M059J (cell line): ENCODE data around the gene PRRX2. TPM values are rescaled to one million over a fixed set of nuclear protein-coding genes. Genes with fewer than 3 reads are reported as not detected.
"Not testable (repeated sequence)": the region's sequence is repeated elsewhere in the genome, so short reads cannot be mapped to it uniquely, and the experiment has no call there.

Experiments
- DNase-seq: peaks from one replicate; pipeline ENCODE4 v3.0.0-alpha.2; 2012; ENCODE audit warnings: low read depth
- total RNA-seq: library from RNA; depleted of rRNA; stranded (reverse); fragments of >200 nt; shearing (Covaris generic); gene quantifications from 2 replicates; pipeline ENCODE4 v1.2.3, GENCODE V29; 2014; rRNA removed

Gene PRRX2
- total RNA-seq, 1 experiment from 2014 or later = 0.17 TPM

- DNase-seq = no peak
These were observed 91.6 kb downstream of the PRRX2 start for GRCh38 chr9:129757045-129757444.

GRCh38 chr9:129759319-129759718 lies 93.9 kb downstream of the PRRX2 start:
- DNase-seq = no peak

- DNase-seq = no peak
These were observed 94.5 kb downstream of the PRRX2 start for GRCh38 chr9:129759804-129760502.

GRCh38 chr9:129760784-129761183 lies 95.3 kb downstream of the PRRX2 start:
- DNase-seq = not testable (repeated sequence)

- no peak for DNase-seq
These were observed 96.0 kb downstream of the PRRX2 start for GRCh38 chr9:129761293-129761900.

GRCh38 chr9:129761901-129762369 lies 96.5 kb downstream of the PRRX2 start:
- DNase-seq = peak; percentile 94

GRCh38 chr9:129762370-129762984 lies 97.0 kb downstream of the PRRX2 start:
- DNase-seq = peak; percentile 93

- DNase-seq = peak; percentile 50
These were observed 97.8 kb downstream of the PRRX2 start for GRCh38 chr9:129762985-129763926.

- DNase-seq = no peak
These were observed 100.4 kb downstream of the PRRX2 start for GRCh38 chr9:129765764-129766317.

- no peak for DNase-seq
These were observed 103.0 kb downstream of the PRRX2 start for GRCh38 chr9:129768486-129768885.

GRCh38 chr9:129769669-129770068 lies 104.2 kb downstream of the PRRX2 start:
- DNase-seq = no peak

GRCh38 chr9:129770741-129771140 lies 105.3 kb downstream of the PRRX2 start:
- DNase-seq = no peak

Other genes with a start within 250 kb of the PRRX2 start
- 0.10 TPM in 1 of 2 replicates, not detected in the other for gene C9orf50, start 44.5 kb upstream of the PRRX2 start, total RNA-seq
- gene NTMT1, start 39.5 kb upstream of the PRRX2 start, total RNA-seq = 77.0 and 79.5 TPM in 2 replicates
- 17.4 TPM in 2 replicates for gene ASB6, start 23.5 kb upstream of the PRRX2 start, total RNA-seq
- 0.10 and 1.0 TPM in 2 replicates for gene PTGES, start 87.4 kb downstream of the PRRX2 start, total RNA-seq
- 68.5 and 74.6 TPM in 2 replicates for gene TOR1B, start 137.5 kb downstream of the PRRX2 start, total RNA-seq
- 100 and 104 TPM in 2 replicates for gene TOR1A, start 158.5 kb downstream of the PRRX2 start, total RNA-seq
- 49.9 and 51.4 TPM in 2 replicates for gene C9orf78, start 169.6 kb downstream of the PRRX2 start, total RNA-seq
- gene USP20, start 169.8 kb downstream of the PRRX2 start, total RNA-seq = 5.5 and 18.0 TPM in 2 replicates